HPDE6-E6E7 (cell line): ENCODE data around the gene RMC1.
A peak's percentile ranks its signal among the peaks of the same experiment; 100 is the strongest.
"Not testable (repeated sequence)": the region's sequence is repeated elsewhere in the genome, so short reads cannot be mapped to it uniquely, and the experiment has no call there.

Source experiments
- DNase-seq: peaks from one replicate; pipeline ENCODE4 v3.0.0; 2011; ENCODE audit warnings: missing footprints; ENCODE audit errors: extremely low spot score

The RMC1 gene

DNA sequence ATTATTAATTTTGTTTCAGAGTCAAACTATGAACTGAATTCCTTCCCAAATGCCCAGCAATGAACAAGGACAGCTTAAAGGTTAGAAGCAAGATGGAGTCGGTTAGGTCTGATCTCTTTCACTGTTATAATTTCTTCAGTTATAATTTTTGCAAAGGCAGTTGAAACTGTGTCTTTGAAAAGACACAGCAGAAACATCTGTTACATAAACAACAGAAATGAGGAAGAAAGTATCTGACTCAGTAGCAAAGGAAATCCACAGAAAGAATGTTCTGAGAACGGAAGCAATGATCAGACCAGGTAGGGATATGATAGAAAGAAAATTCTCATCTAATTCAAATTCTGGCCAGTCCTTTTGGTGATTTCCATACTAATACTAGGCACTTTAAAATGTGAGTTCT lies 5.2 kb upstream of the RMC1 start:
- no peak for DNase-seq

GRCh38 chr18:23498877-23499276 lies 4.4 kb upstream of the RMC1 start:
- DNase-seq, result no peak

GRCh38 chr18:23499291-23499781 lies 4.0 kb upstream of the RMC1 start:
- DNase-seq, result no peak

DNA sequence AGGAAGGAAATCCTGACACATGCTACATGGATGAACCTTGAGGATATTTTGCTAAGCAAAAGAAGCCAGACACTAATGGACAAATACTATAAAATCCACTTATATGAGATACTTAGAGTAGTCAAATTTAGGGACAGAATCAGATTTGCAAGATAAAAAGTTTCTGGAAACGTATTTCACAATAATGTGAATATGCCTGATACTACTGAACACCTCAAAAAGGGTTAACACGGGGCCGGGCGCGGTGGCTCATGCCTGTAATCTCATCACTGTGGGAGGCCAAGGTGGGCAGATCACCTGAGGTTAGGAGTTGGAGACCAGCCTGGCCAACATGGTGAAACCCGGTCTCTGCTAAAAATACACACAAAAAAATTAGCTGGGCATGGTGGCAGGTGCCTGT lies 1.7 kb upstream of the RMC1 start:
- DNase-seq, result no peak

GRCh38 chr18:23502516-23503037 lies 734 bp upstream of the RMC1 start:
- no peak for DNase-seq

- DNase-seq, result no peak
Observed at GRCh38 chr18:23503963-23504344, 643 bp downstream of the RMC1 start.

DNA sequence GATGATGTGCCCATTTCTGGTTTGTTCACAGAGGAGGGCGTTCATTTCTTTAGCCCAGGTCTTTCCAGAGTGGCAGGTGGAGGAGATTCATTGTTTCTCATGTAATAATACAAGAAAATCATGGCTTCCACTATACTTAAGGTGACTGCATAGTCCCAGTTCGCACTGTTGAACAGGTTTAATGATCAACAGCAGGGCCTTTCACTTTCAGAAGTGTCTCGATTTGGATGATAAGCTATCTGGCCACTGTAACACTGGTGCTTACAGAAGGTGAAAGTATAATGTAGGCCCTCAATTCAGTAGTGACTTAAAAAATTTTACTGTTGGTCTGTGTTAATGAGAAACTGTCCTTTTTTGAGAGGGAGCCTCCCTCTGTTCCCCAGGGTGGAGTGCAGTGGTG lies 1.4 kb downstream of the RMC1 start:
- DNase-seq, result no peak

GRCh38 chr18:23506393-23506792 lies 3.1 kb downstream of the RMC1 start:
- DNase-seq, result no peak

- DNase-seq, result not testable (repeated sequence)
Observed at GRCh38 chr18:23510923-23511322, 7.6 kb downstream of the RMC1 start.

- not testable (repeated sequence) for DNase-seq
Observed at GRCh38 chr18:23512216-23512615, 8.9 kb downstream of the RMC1 start.

- DNase-seq, result no peak
Observed at GRCh38 chr18:23512641-23513040, 9.3 kb downstream of the RMC1 start.

DNA sequence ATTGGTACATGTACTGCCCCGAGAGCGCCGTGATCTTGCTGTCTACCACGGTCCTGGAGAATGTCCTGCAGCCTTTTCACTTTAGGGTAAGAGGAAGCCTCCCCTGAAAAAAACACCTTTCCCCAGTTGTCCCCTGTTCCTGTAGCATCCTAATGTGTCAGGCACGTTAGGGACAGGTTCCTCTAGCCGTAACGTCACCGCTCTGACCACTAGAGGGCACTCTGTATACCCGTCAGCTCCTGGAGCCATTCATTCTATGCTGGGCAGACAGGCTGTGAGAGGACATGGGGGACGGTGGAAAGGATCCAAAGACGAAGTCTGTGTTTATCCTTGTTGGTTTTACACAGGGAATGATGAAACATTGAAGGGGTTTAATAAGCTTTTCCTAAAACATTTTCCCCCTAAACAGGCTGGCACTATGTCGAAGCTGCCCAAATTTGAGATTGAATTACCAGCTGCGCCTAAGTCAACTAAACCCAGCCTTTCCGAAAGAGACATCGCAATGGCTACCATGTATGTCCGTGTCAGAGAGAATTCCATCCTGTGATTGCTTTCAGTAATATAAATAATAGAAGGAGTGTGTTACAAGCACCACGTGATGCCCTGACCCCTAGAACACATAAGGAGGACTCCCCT lies 12.7 kb downstream of the RMC1 start:
- peak; percentile 79 for DNase-seq

DNA sequence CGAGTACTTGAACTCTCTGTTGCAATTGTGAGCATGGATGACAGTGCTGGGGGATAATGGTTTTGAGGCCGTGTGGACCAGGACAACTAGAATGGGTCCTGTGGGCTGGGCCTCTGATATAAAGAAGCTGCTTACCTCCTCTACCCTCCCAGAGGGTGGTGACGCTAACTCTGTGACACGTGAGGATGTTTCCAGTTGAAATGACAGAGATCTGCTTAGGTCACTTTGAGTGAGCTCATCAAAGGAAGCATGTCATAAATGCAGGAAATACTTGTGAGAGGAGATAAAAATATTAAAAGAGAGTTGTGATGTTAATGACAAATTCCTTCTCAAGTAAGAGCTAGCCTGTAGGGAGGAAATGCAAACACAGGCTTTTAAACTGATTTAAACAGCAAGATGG lies 16.4 kb downstream of the RMC1 start:
- no peak for DNase-seq

DNA sequence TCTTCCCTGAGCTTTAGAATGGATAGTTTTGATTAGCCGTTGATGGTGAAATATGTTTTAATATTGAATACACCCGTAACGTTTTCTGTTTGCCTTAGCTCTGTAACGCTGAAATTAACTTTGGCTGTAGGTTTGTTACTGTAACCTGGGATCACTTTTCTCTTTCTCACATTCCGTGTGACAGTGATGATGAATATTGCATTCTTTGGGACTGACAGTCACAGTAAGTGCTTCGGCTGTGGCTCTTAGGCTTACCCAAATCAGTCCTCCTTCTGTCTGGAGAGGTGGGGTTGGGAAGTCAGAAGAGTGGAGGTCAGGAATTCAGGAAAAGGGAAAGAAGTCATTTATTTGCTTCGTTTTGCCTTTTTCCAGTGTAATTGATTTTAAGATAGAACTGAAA lies 18.0 kb downstream of the RMC1 start:
- DNase-seq, result no peak

GRCh38 chr18:23521907-23522306 lies 18.6 kb downstream of the RMC1 start:
- no peak for DNase-seq

GRCh38 chr18:23523429-23524212 lies 20.3 kb downstream of the RMC1 start:
- DNase-seq, result peak; percentile 27

GRCh38 chr18:23524213-23524707 lies 20.9 kb downstream of the RMC1 start:
- no peak for DNase-seq

- no peak for DNase-seq
Observed at GRCh38 chr18:23526501-23527063, 23.3 kb downstream of the RMC1 start.

- no peak for DNase-seq
Observed at GRCh38 chr18:23528580-23529472, 25.5 kb downstream of the RMC1 start.

DNA sequence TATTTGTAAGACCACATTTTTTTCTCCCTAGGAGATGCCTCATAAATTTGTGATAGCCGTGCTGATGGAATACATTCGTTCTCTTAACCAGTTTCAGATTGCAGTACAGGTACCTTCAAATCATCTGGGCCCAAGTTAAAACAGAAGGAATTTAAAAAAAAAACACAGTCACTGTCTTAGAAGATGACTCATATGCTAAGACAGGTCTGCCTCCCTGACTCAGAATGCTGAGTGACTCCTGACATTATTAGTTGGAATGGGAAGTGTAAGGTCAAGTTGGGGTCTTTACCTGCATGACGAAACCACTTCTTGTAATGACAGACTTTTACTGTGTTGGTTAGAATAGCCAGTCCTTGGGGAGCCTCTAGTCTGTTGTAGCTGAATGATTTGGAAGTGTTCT lies 26.3 kb downstream of the RMC1 start:
- DNase-seq, result peak; percentile 90

GRCh38 chr18:23530195-23530594 lies 26.9 kb downstream of the RMC1 start:
- no peak for DNase-seq

- no peak for DNase-seq
Observed at GRCh38 chr18:23531912-23532311, 28.6 kb downstream of the RMC1 start.
